SK-N-MC (cell line): ENCODE data around the gene FGF1.

ENCODE experiments used
- EZH2 ChIP-seq: fragments of 200-600 bp; sonication (generic); IDR thresholded peaks from one replicate; pipeline ENCODE4 v1.6.1; 2017; ENCODE audit warnings: antibody characterized with exemption
- FOXP2 ChIP-seq: optimal IDR thresholded peaks from 2 replicates; pipeline ENCODE3; 2011; ENCODE audit warnings: mild to moderate bottlenecking, moderate library complexity; ENCODE audit not compliant: insufficient read depth; ENCODE audit errors: extremely low read length, control extremely low read depth
- POLR2AphosphoS5 ChIP-seq: IDR thresholded peaks from 2 replicates; pipeline ENCODE4 v1.6.1; 2012; ENCODE audit warnings: mild to moderate bottlenecking, low read depth, low read length, borderline replicate concordance

GRCh38 chr5:142572006-142572405 is 113.9 kb downstream of the FGF1 start:
- TF ChIP-seq POLR2AphosphoS5: no peak
- TF ChIP-seq EZH2: no peak
- TF ChIP-seq FOXP2: no peak
